Keratinocyte (primary cell): ENCODE data around the gene CUX1.

Experiments used
- CTCF ChIP-seq, 3 experiments: IDR thresholded peaks in 1 of 3; conservative IDR thresholded peaks in 1 of 3; optimal IDR thresholded peaks in 1 of 3; 2 replicates in 2 of 3; 3 replicates in 1 of 3; pipeline versions ENCODE3 to v1.5.1; 2011; ENCODE audit warnings: low read length in 3 of 3, mild to moderate bottlenecking in 3 of 3, moderate library complexity in 2 of 3, control low read depth in 1 of 3, inconsistent platforms in 1 of 3; ENCODE audit not compliant: insufficient read depth in 2 of 3; ENCODE audit errors: extremely low read depth in 1 of 3
- EZH2 ChIP-seq: IDR thresholded peaks from one replicate; pipeline ENCODE4 v1.6.1; 2012; ENCODE audit warnings: inconsistent platforms, mild to moderate bottlenecking, low read length, moderate library complexity

- no peak for TF ChIP-seq EZH2
- TF ChIP-seq CTCF (optimal IDR thresholded peaks at IDR 0.05 in 1 of 3, IDR thresholded peaks at IDR 0.05 in 1 of 3, conservative IDR thresholded peaks at IDR 0.05 in 1 of 3; ENCODE audit: extremely low read depth in 1 of 3, insufficient read depth in 2 of 3, low read length in 3 of 3), result no peak
Measured at GRCh38 chr7:102036958-102037357, 219.5 kb downstream of the CUX1 start.
